GM20431 (cell line): ENCODE measurements around the gene STAB2.

ENCODE experiments used
- in situ Hi-C: fragments of 300-500 bp; cut with MseI, MboI; formaldehyde crosslinking; loops from one replicate; pipeline ENCODE4 v1.15.0; 2020; ENCODE audit warnings: low sequenced_read_pairs; ENCODE audit not compliant: unreplicated experiment

Gene STAB2

GRCh38 chr12:103768467-103769123, 181.5 kb downstream of the STAB2 start:
- in situ Hi-C loops = no loop called here

DNA sequence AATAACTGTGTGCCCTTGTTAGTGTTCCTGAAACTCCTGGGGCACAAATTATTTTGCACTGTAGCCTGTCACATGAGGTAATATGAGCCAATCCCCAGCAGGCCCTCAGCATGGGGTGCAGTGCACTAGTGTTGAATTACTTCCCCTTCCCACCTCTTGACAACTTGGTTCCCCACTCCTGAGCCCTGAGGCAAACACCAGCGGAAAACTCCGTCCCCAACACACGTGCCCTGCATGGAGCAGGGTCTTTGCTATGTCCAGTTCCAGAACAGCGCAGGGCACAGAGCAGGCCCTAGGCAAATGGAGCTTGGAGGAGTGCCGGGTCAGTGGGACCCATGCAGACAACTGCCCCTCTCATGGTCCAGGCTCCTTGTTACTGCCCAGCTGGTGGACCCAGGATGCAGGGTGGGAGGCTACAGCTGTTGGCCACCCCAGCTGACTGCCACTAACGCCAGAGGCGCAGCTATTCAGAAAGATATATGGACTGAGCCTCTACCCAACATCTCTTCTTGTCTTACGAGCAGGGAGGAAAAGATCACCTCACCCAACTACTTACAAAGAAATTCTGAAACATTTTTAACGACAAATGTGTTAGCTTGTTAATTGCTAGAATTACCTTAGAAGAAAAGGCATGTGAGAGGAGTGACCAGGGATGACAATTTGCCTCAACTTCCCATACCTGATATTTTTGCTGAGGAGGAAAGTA, 182.3 kb downstream of the STAB2 start:
- in situ Hi-C loops = no loop called here

- in situ Hi-C loops = no loop called here
Measured at GRCh38 chr12:103771466-103771865, 184.4 kb downstream of the STAB2 start.

DNA sequence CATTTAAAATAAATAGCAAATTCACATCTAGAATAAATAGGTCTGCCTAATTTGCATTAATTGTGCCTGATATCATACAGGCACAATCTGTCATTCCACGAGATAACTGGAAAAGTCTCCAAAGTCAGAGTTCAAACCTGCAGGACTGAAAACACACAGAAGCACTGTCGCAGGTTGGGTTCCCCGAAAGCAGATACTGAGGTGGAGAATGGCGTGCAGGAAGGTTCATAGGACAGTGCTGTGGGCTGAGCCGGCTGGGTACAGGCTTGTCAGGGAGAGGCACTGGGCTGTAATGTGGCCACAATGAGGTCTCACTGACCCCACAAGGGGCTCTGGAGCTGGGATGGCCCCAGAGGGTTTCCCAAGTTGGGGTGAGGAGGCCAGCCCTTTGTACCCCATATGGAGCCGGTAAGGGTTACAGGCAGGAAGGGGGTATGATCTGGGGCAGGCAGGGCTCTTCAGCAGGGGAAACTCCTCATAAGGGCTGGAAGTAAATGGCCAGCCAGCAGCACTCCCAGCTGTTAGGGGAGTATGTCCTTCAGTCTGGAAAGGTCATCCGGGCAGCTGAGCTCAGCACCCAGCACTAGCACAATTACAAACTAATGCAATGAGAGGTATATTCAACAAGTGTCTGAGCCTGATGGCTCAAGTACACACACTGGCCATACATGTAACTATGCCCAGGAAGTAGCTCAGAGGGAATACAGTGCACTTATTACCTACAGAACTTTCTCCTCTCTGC, 185.5 kb downstream of the STAB2 start:
- in situ Hi-C loops = no loop called here

- in situ Hi-C loops = no loop called here
Measured at GRCh38 chr12:103773109-103773910, 186.2 kb downstream of the STAB2 start.

DNA sequence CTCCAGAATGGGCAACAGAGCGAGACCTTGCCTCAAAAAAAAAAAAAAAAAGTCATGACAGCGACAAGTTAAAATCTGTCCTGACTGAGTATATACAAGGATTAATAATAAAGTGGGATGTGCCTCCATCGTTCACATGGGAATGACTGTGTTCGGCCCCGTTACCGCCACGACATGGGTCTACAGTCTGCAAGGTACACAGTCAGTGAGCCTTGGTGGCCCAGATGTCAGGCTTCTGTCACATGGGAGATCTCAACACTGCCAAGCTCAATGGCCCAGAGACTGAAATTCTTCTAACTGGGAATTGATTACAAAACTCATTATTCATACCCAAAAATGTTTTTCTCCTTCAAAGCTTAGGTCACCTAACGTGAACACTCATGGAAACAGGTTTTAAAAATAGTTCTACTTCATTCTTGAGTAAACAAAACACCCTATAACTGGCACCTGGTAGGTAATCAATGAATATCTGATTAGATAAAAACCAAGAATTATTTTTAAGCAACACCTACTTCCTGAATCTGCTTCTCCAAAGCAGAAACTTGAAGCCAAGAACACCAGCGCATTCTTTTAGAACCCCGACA, 188.0 kb downstream of the STAB2 start:
- in situ Hi-C loops = no loop called here

DNA sequence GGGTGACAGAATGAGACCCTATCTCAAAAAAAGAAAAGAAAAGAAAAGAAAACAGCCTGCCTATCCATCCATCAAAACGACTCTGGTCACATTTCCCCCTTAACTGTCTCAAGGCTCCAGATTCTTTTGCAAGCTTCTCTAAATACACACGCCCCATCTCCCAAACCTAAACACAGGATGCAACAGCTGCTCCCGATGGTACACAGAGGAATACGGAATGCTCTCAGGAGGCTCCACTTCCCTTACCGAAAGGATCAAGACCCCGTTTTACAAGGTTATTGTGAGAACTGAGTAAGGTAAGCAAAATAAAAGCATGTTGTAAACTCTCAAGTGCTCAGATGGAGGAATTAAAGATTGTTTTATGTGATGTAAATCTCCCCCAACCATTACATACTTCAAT, 191.7 kb downstream of the STAB2 start:
- in situ Hi-C loops = no loop called here

DNA sequence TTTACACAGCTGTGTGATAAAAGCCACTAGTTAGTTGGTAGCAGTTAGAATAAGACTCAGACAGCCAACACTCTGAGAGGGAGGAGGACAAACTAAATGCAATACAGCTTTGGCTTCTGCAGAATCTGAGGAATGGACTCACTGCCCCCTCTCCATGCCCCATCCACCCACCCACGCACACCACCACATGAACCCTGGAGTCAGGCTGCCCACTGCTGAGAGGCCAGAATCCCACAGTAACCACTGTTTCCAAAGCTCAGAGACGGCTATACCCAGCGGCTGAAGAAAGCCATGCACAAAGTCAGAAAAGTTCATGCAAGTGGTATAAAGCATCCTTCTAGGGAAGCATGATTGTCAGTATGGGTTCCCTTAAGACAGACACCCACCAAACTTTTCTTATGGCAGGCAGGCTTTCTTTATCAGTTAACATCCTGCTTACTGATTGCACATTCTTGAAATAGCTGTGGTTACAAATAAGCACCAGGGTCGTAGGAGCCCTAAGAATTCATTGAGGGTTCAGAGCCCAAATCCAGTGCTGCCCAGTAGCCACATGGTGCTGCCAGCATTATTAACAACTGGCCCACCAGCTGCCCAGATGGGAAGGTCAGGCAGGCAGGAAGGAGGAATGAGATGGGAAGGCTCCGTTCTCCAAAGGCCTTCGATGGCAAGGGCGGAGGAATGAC, 192.5 kb downstream of the STAB2 start:
- in situ Hi-C loops = no loop called here

DNA sequence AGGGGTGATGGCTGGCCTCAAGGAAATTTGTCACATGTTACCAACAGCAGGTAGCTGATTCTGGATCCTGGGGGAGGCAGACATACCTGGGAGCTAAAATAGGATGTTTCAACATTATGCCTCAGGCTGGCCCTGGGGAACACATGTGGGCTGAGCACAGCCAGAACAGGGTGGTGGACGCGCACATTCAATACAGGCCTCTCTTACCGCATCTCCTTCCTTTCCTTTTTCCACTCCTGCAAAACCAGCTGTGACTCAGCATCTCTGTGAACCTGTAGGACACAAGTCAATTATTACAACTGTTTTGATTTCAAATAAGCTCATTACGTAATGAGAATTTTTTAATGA, 193.0 kb downstream of the STAB2 start:
- in situ Hi-C loops = no loop called here

GRCh38 chr12:103780992-103781391, 193.9 kb downstream of the STAB2 start:
- in situ Hi-C loops = no loop called here

DNA sequence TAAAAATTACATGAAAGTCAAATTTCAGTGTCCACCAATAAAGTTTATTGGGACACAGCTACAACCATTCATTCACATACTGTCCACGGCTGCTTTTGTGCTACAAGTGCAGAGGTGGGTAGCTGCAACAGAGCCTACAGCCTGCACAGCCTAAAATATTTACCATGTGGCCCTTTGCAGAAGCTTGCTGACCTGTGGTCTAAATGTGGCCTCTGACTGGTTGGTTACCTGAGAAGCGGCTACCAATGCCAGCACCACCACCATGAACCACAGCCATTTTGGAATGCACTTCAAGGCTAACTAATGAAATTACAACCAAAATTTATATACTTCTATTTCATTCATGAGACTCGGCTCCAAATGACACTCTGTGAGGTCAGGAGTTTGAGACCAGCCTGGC, 195.3 kb downstream of the STAB2 start:
- in situ Hi-C loops = no loop called here

GRCh38 chr12:103783744-103784664, 196.9 kb downstream of the STAB2 start:
- in situ Hi-C loops = no loop called here

- in situ Hi-C loops = no loop called here
Measured at GRCh38 chr12:103785243-103786031, 198.4 kb downstream of the STAB2 start.

DNA sequence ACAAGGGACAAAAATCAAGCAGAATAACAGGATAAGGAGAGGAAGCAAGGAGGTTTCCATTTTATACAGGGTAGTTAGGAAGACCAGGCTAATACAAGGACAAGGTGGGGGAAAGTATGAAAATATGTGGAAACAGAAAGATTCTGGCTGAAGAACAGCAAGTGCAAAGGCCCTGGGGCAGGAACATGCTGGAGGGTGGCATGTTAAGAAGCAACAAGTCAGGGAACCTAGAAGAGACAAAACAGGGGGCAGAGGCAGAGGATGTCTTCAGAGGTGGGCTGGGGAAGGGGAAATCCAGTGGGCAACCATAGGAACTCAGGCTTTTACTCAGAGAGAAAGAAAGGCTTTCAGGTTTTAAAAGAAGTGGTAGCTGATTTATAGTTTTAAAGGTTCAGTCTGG, 199.1 kb downstream of the STAB2 start:
- in situ Hi-C loops = no loop called here

GRCh38 chr12:103791350-103791920, 204.4 kb downstream of the STAB2 start:
- in situ Hi-C loops = no loop called here

GRCh38 chr12:103793046-103793445, 206.0 kb downstream of the STAB2 start:
- in situ Hi-C loops = no loop called here

GRCh38 chr12:103793512-103794045, 206.5 kb downstream of the STAB2 start:
- in situ Hi-C loops = no loop called here
